Fibroblast of pulmonary artery (primary cell): ENCODE results near the gene SLC39A11.
A peak's percentile ranks its signal among the peaks of the same experiment; 100 is the strongest.

Experiments
- DNase-seq: peaks from one replicate; pipeline ENCODE4 v3.0.0-alpha.2; 2010; ENCODE audit warnings: low read depth
- H3K4me3 ChIP-seq: replicated peaks from 2 replicates; pipeline ENCODE4 v1.5.1; 2011; ENCODE audit warnings: low read depth, mild to moderate bottlenecking, control low read depth, low read length, moderate library complexity
- TF ChIP-seq, protein P1 (sequence below): IDR thresholded peaks from 2 replicates; pipeline ENCODE4 v1.5.1; 2011; ENCODE audit warnings: mild to moderate bottlenecking, control low read depth, low read length, inconsistent platforms; ENCODE audit errors: missing control alignments

The SLC39A11 gene

DNA sequence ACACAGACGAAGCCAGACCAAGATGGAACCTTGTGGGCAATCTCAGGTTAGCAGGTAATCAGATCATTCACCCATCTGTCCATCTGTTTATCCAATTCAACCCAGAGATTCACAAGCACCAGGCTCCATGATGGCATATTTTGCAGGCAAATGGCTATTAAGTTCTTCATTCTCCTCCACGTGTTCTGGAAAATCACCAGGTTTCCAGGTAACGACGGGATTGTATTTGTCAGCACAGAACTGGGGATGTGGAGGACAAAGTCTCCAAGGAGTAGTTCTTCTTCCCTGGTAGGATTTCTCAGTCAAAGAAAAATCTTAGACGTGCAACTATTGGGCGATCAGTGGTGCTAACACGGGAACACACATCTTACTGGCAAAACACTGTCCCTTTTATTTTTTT lies 368.8 kb downstream of the SLC39A11 start:
- H3K4me3 ChIP-seq: no peak overlapping the region
- DNase-seq: no peak
- TF ChIP-seq, protein P1, sequence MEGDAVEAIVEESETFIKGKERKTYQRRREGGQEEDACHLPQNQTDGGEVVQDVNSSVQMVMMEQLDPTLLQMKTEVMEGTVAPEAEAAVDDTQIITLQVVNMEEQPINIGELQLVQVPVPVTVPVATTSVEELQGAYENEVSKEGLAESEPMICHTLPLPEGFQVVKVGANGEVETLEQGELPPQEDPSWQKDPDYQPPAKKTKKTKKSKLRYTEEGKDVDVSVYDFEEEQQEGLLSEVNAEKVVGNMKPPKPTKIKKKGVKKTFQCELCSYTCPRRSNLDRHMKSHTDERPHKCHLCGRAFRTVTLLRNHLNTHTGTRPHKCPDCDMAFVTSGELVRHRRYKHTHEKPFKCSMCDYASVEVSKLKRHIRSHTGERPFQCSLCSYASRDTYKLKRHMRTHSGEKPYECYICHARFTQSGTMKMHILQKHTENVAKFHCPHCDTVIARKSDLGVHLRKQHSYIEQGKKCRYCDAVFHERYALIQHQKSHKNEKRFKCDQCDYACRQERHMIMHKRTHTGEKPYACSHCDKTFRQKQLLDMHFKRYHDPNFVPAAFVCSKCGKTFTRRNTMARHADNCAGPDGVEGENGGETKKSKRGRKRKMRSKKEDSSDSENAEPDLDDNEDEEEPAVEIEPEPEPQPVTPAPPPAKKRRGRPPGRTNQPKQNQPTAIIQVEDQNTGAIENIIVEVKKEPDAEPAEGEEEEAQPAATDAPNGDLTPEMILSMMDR: no peak

DNA sequence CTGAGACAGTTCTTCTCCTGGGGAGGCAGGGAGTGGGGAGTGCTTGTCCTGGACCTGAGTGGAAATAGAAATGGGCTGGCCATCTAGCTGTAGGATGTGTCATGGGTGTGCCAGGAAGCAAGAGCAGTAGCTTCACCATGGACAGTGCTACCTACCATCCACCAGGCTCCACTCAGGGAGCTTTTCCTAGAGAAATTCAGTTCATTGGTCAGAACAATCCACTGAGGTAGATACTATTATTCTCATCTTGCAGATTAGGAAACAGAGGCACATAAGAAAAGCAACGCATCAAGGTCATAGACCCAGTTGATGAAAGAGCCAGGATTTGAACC lies 372.0 kb downstream of the SLC39A11 start:
- no peak for DNase-seq
- H3K4me3 ChIP-seq: no peak overlapping the region
- TF ChIP-seq, protein P1: no peak

DNA sequence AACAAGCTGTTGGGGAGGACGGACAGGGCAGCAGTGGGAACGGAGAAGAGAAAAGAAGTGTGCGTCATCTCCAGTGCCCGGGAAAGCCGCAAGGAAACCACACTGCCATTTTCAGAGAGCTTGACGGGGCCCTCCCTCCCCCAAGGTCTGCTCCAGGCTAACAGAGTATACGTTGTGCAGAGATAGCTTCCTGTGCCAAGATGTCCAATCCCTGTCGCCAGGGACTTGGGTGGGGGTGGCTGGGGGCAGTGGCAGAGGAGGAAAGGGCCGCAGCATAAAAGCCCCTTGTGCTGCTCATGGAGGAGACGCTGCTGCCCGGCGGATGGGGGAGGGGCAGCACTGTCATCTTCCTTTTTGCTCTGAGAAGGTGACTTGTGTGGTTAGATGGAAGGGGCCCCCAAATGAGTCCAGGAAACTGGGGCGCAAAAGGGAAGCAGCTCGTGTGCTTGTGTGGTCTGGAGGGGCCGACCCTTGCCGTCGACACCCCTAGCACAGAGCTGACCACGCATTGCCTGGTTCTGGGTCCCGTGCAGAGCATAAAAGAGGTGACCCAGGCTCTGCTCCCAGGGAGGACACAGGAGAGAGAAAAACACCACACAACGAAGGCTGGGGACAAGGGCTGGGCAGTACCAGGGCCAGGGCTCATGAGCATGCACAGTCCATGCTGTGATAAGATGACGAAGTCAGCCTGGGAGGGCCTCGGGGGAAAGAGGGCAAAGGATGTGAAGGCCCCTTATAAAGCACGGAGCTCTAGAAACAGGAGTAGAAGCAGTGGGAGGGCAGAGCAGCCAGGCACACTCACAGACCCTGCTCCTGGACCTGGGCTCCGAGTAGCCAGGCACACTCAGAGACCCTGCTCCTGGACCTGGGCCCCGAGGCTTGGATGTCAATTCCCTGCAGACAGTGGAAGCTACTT lies 372.7 kb downstream of the SLC39A11 start:
- TF ChIP-seq, protein P1: no peak
- H3K4me3 ChIP-seq: no peak overlapping the region
- peak; percentile 51 for DNase-seq

DNA sequence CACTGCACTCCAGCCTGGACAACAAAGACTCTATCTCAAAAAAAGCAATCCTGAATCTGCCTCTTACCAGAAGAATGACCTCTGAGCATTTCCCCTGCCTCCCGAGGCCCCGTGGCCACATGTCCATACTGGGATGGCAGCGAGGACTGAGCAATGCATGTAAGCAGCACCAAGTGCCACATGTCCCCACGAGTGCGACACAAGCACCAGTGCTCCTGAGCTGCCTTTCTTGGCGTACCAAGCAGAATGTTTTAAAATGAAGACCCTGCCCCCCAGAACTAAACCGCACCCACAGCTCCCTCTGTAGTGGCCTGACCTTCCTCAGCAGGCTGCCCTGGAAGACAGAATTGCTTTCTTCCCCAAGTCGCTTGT lies 373.3 kb downstream of the SLC39A11 start:
- H3K4me3 ChIP-seq: no peak overlapping the region
- DNase-seq: no peak
- TF ChIP-seq, protein P1: no peak

DNA sequence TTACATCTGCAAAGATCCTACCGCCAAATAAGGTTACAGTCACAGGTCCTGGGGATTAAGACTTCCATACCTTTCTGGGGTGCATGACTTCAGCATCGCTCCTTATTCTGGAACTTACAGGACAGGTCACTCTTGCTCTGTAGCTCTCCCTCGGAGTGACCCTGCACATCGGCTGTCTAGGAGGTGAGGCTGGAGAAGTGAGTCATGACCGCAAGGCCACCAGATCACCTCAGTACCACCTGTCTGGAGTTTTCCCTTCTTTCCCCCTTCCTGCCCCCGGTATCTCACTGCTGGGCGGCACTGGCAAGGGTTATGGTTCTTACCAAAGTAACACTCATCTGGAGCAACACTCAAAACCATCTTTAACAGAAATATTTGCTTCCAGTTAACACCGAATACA lies 374.8 kb downstream of the SLC39A11 start:
- DNase-seq: no peak
- TF ChIP-seq, protein P1: no peak
- no peak overlapping the region for H3K4me3 ChIP-seq

DNA sequence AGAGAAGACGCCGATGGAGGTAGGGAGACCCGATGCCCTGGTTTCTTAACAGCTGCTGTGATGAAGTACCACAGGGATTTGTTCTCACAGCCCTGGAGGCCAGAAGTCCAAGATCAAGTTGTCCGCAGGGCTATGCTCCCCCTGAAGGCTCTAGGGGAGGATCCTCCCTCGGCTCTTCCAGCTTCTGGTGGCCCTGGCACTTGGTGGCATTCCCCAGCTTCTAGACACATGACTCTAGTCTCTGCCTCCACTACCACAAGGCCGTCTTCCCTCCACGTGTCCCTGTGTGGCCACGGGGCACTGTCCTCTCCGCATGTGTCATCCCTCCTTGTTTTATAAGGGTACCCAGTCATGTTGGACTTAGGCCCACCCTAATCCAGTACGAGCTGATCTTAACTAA lies 375.2 kb downstream of the SLC39A11 start:
- DNase-seq: no peak
- TF ChIP-seq, protein P1: no peak

More for the DNA sequence above, 375.2 kb downstream of the SLC39A11 start:
- H3K4me3 ChIP-seq: no peak overlapping the region
